Keratinocyte (primary cell): ENCODE measurements around the gene TBC1D30. TPM values are rescaled to one million over a fixed set of nuclear protein-coding genes. Genes with fewer than 3 reads are reported as not detected.

Experiments
- DNase-seq: peaks from one replicate; pipeline ENCODE4 v3.0.0-alpha.2; 2011; ENCODE audit warnings: low read depth, missing footprints, low spot score
- FAIRE-seq: peaks from 2 replicates; lab custom pipeline; 2011; peaks lifted over from hg19 to GRCh38; lab: Jason Lieb, UNC
- H2AFZ ChIP-seq: 2 replicates; pipeline ENCODE4 v1.6.0; 2012; ENCODE audit warnings: low read length, control low read depth, inconsistent platforms; ENCODE audit not compliant: control insufficient read depth
- H3K27ac ChIP-seq: 2 replicates; pipeline ENCODE4 v1.5.1; 2011; ENCODE audit warnings: low read length; ENCODE audit not compliant: control insufficient read depth, insufficient read depth
- H3K27me3 ChIP-seq: 3 replicates; pipeline ENCODE4 v1.6.0; 2011; ENCODE audit warnings: low read length; ENCODE audit not compliant: control insufficient read depth, insufficient read depth; ENCODE audit errors: extremely low read depth
- H3K36me3 ChIP-seq, 2 experiments: 2 replicates in 1 of 2; 3 replicates in 1 of 2; pipeline ENCODE4 v1.5.1; 2011; ENCODE audit warnings: low read length in 2 of 2, mild to moderate bottlenecking in 1 of 2; ENCODE audit not compliant: control insufficient read depth in 2 of 2, insufficient read depth in 2 of 2; ENCODE audit errors: extremely low read depth in 1 of 2
- H3K4me1 ChIP-seq: 3 replicates; pipeline ENCODE4 v1.5.1; 2011; ENCODE audit warnings: low read length; ENCODE audit not compliant: control insufficient read depth, insufficient read depth; ENCODE audit errors: extremely low read depth
- H3K4me2 ChIP-seq: 3 replicates; pipeline ENCODE4 v1.6.0; 2011; ENCODE audit warnings: low read depth, low read length; ENCODE audit not compliant: control insufficient read depth, insufficient read depth; ENCODE audit errors: extremely low read depth
- H3K4me3 ChIP-seq, 3 experiments: fragments of 200-600 bp in 1 of 3; sonication (generic) in 1 of 3; 2 replicates in 2 of 3; 3 replicates in 1 of 3; pipeline ENCODE4 v1.5.1; 2011 to 2016; ENCODE audit warnings: low read length in 3 of 3, mild to moderate bottlenecking in 3 of 3, control low read depth in 2 of 3, inconsistent platforms in 1 of 3, low read depth in 1 of 3, mixed read lengths in 1 of 3, mixed run types in 1 of 3, moderate library complexity in 1 of 3; ENCODE audit not compliant: control insufficient read depth in 2 of 3, insufficient read depth in 2 of 3; ENCODE audit errors: extremely low read depth in 1 of 3
- H3K79me2 ChIP-seq: 2 replicates; pipeline ENCODE4 v1.6.0; 2012; ENCODE audit warnings: low read length; ENCODE audit not compliant: control insufficient read depth, insufficient read depth
- H3K9ac ChIP-seq: 3 replicates; pipeline ENCODE4 v1.6.0; 2011; ENCODE audit warnings: low read length; ENCODE audit not compliant: control insufficient read depth, insufficient read depth; ENCODE audit errors: extremely low read depth
- H3K9me1 ChIP-seq: 3 replicates; pipeline ENCODE4 v1.6.0; 2011; ENCODE audit warnings: low read length; ENCODE audit not compliant: control insufficient read depth, insufficient read depth; ENCODE audit errors: extremely low read depth
- H3K9me3 ChIP-seq: 2 replicates; pipeline ENCODE4 v1.5.1; 2012; ENCODE audit warnings: low read depth, low read length; ENCODE audit not compliant: control insufficient read depth
- H4K20me1 ChIP-seq: 3 replicates; pipeline ENCODE4 v1.6.0; 2011; ENCODE audit warnings: low read length; ENCODE audit not compliant: control insufficient read depth, insufficient read depth; ENCODE audit errors: extremely low read depth
- EZH2 ChIP-seq: IDR thresholded peaks from one replicate; pipeline ENCODE4 v1.6.1; 2012; ENCODE audit warnings: inconsistent platforms, mild to moderate bottlenecking, low read length, moderate library complexity
- dilution Hi-C: fragments of 300-500 bp; cut with MboI; formaldehyde crosslinking; loops from one replicate; pipeline ENCODE4 v1.7.0; 2020; ENCODE audit warnings: low sequenced_read_pairs; ENCODE audit not compliant: extremely low pct_ligation_motif_present
- polyA plus RNA-seq, 5 experiments: library from polyadenylated mRNA; depleted of rRNA in 3 of 5; stranded (reverse) in 3 of 5; stranded (forward) in 1 of 5; unstranded in 1 of 5; fragments of >200 nt; gene quantifications; 1 replicate in 1 of 5; 2 replicates in 3 of 5; 3 replicates in 1 of 5; pipeline versions ENCODE4 v1.2.1 to v1.2.3, GENCODE V29; 2011 to 2012; ENCODE audit warnings: missing spikeins in 2 of 5, low read depth in 1 of 5, low replicate concordance in 1 of 5
- TF ChIP-seq, protein P1 (sequence below), 3 experiments: IDR thresholded peaks in 1 of 3; conservative IDR thresholded peaks in 1 of 3; optimal IDR thresholded peaks in 1 of 3; 2 replicates in 2 of 3; 3 replicates in 1 of 3; pipeline versions ENCODE3 to v1.5.1; 2011; ENCODE audit warnings: low read length in 3 of 3, mild to moderate bottlenecking in 3 of 3, moderate library complexity in 2 of 3, control low read depth in 1 of 3, inconsistent platforms in 1 of 3; ENCODE audit not compliant: insufficient read depth in 2 of 3; ENCODE audit errors: extremely low read depth in 1 of 3

Gene TBC1D30
- polyA plus RNA-seq, 1 donor (not counting 4 experiments of a cell fraction or from before 2014, with no cell fraction given) = 0.50 TPM

DNA sequence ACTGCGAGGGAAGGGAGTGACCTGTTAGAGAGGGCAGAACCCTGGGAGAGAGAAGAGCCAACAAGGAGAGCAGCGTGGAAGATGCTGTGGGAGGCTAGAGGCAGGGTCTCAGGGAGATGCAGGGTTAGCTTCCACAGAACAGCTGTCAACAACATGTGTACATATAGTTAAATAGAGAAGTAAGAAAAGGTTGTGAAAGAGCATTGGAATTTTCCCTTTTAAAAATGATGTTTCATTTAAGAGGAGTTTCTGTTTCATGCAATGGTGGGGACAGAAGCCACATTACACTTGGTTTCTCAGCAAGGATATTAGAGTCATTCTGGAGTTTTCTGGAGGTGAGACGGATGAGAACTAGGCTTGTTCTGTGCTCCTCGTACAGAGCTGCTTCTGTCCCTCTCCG is 23.8 kb upstream of the TBC1D30 start:
- Histone ChIP-seq H4K20me1 (no peaks in the 10 kb centered on the region), H3K9me1 (no peaks in the 10 kb centered on the region), H3K4me2 (no peak overlapping the region), H3K27ac (no peak overlapping the region), H3K9me3 (no peaks in the 10 kb centered on the region), H3K9ac (no peak overlapping the region), H3K27me3 (no peaks in the 10 kb centered on the region), H3K36me3 (no peaks in the 10 kb centered on the region), H3K4me1 (no peaks in the 10 kb centered on the region), H3K4me3 (no peak overlapping the region), H2AFZ (no peak overlapping the region), H3K79me2 (no peaks in the 10 kb centered on the region)
- FAIRE-seq = no peak
- no peak for DNase-seq
- dilution Hi-C loops = no loop called here
- TF ChIP-seq EZH2 = no peak
- TF ChIP-seq, protein P1, sequence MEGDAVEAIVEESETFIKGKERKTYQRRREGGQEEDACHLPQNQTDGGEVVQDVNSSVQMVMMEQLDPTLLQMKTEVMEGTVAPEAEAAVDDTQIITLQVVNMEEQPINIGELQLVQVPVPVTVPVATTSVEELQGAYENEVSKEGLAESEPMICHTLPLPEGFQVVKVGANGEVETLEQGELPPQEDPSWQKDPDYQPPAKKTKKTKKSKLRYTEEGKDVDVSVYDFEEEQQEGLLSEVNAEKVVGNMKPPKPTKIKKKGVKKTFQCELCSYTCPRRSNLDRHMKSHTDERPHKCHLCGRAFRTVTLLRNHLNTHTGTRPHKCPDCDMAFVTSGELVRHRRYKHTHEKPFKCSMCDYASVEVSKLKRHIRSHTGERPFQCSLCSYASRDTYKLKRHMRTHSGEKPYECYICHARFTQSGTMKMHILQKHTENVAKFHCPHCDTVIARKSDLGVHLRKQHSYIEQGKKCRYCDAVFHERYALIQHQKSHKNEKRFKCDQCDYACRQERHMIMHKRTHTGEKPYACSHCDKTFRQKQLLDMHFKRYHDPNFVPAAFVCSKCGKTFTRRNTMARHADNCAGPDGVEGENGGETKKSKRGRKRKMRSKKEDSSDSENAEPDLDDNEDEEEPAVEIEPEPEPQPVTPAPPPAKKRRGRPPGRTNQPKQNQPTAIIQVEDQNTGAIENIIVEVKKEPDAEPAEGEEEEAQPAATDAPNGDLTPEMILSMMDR (optimal IDR thresholded peaks at IDR 0.05 in 1 of 3, IDR thresholded peaks at IDR 0.05 in 1 of 3, conservative IDR thresholded peaks at IDR 0.05 in 1 of 3; ENCODE audit: extremely low read depth in 1 of 3, insufficient read depth in 2 of 3, low read length in 3 of 3) = no peak

DNA sequence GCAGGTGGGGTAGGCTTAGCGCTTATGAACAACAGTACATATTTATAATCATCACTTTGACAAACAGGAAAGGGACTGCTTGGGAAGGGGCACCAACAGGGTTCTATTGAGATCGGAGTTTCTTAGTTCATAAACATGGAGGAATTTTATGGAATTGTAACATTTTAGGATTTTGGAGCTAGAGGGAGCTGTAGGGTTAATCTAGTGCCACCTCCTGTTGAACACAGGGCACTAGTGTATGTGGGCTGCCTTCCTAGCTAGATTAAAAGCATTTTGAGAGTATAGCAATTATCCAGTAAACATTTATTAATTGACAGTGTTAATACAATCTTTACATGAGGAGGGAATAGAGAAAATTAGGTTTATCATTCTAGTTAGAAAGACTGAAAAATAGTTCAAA is 23.1 kb upstream of the TBC1D30 start:
- H3K36me3 ChIP-seq = no peaks in the 10 kb centered on the region
- dilution Hi-C loops = no loop called here
- H3K9me1 ChIP-seq = no peaks in the 10 kb centered on the region
- H3K9ac ChIP-seq = no peak overlapping the region
- no peaks in the 10 kb centered on the region for H3K4me1 ChIP-seq
- H3K9me3 ChIP-seq = no peaks in the 10 kb centered on the region
- no peaks in the 10 kb centered on the region for H3K27me3 ChIP-seq
- no peak overlapping the region for H3K27ac ChIP-seq
- DNase-seq (no peak), FAIRE-seq (no peak)
- no peaks in the 10 kb centered on the region for H4K20me1 ChIP-seq
- no peaks in the 10 kb centered on the region for H3K79me2 ChIP-seq
- H3K4me3 ChIP-seq = no peak overlapping the region
- no peak overlapping the region for H3K4me2 ChIP-seq
- TF ChIP-seq EZH2 = no peak
- TF ChIP-seq, protein P1 (optimal IDR thresholded peaks at IDR 0.05 in 1 of 3, IDR thresholded peaks at IDR 0.05 in 1 of 3, conservative IDR thresholded peaks at IDR 0.05 in 1 of 3; ENCODE audit: extremely low read depth in 1 of 3, insufficient read depth in 2 of 3, low read length in 3 of 3) = peak; percentile 40 to 49 (median 48)
- H2AFZ ChIP-seq = no peak overlapping the region
